Astrocyte (in vitro differentiated cells and primary cell): Measurements from ENCODE around the gene IARS2. TPM values are rescaled to one million over a fixed set of nuclear protein-coding genes. Genes with fewer than 3 reads are reported as not detected.

Experiments
- DNase-seq: peaks from one replicate; pipeline ENCODE4 v3.0.0-alpha.2; 2010; ENCODE audit warnings: low read depth
- FAIRE-seq: peaks from 2 replicates; lab custom pipeline; 2011; peaks lifted over from hg19 to GRCh38; lab: Jason Lieb, UNC
- H2AFZ ChIP-seq: 2 replicates; pipeline ENCODE4 v1.6.0; 2012; ENCODE audit warnings: low read depth, low read length, inconsistent platforms
- H3K27ac ChIP-seq: 2 replicates; pipeline ENCODE4 v1.5.1; 2011; ENCODE audit warnings: low read depth, low read length, inconsistent platforms
- H3K27me3 ChIP-seq: 2 replicates; pipeline ENCODE4 v1.6.0; 2011; ENCODE audit warnings: low read length, inconsistent platforms; ENCODE audit not compliant: insufficient read depth
- H3K36me3 ChIP-seq: 2 replicates; pipeline ENCODE4 v1.5.1; 2011; ENCODE audit warnings: low read length, inconsistent platforms; ENCODE audit not compliant: insufficient read depth
- H3K4me1 ChIP-seq: 2 replicates; pipeline ENCODE4 v1.5.1; 2011; ENCODE audit warnings: low read length, inconsistent platforms; ENCODE audit not compliant: insufficient read depth
- H3K4me2 ChIP-seq: 2 replicates; pipeline ENCODE4 v1.6.0; 2012; ENCODE audit warnings: low read length, inconsistent platforms
- H3K4me3 ChIP-seq: 2 replicates; pipeline ENCODE4 v1.5.1; 2011; ENCODE audit warnings: low read depth, mild to moderate bottlenecking, low read length, inconsistent platforms; ENCODE audit not compliant: insufficient read depth
- H3K79me2 ChIP-seq: 2 replicates; pipeline ENCODE4 v1.6.0; 2012; ENCODE audit warnings: mild to moderate bottlenecking, low read length, inconsistent platforms; ENCODE audit not compliant: insufficient read depth
- H3K9ac ChIP-seq: 2 replicates; pipeline ENCODE4 v1.6.0; 2012; ENCODE audit warnings: mild to moderate bottlenecking, low read length, inconsistent platforms
- H3K9me3 ChIP-seq: 2 replicates; pipeline ENCODE4 v1.5.1; 2012; ENCODE audit warnings: low read depth, mild to moderate bottlenecking, low read length, inconsistent platforms; ENCODE audit not compliant: insufficient read depth
- H4K20me1 ChIP-seq: 2 replicates; pipeline ENCODE4 v1.6.0; 2012; ENCODE audit warnings: low read length, inconsistent platforms; ENCODE audit not compliant: insufficient read depth
- H3K27ac Mint-ChIP-seq: one replicate; pipeline ENCODE4 v1.8.0; 2021; ENCODE audit warnings: mild to moderate bottlenecking, mixed read lengths; ENCODE audit not compliant: unreplicated experiment
- H3K27me3 Mint-ChIP-seq: one replicate; pipeline ENCODE4 v1.8.0; 2021; ENCODE audit warnings: low read depth, mixed read lengths; ENCODE audit not compliant: unreplicated experiment
- H3K36me3 Mint-ChIP-seq: one replicate; pipeline ENCODE4 v1.8.0; 2021; ENCODE audit warnings: low read depth, mixed read lengths; ENCODE audit not compliant: unreplicated experiment
- H3K4me1 Mint-ChIP-seq: one replicate; pipeline ENCODE4 v1.8.0; 2021; ENCODE audit warnings: low read depth, mixed read lengths; ENCODE audit not compliant: unreplicated experiment
- H3K4me3 Mint-ChIP-seq: one replicate; pipeline ENCODE4 v1.8.0; 2021; ENCODE audit warnings: mild to moderate bottlenecking, moderate library complexity, mixed read lengths; ENCODE audit not compliant: unreplicated experiment
- H3K9me3 Mint-ChIP-seq: one replicate; pipeline ENCODE4 v1.8.0; 2021; ENCODE audit warnings: mild to moderate bottlenecking, mixed read lengths; ENCODE audit not compliant: unreplicated experiment
- EZH2 ChIP-seq: IDR thresholded peaks from 2 replicates; pipeline ENCODE4 v1.6.1; 2012; ENCODE audit warnings: mild to moderate bottlenecking, low read length, inconsistent platforms; ENCODE audit not compliant: insufficient read depth
- total RNA-seq: library from RNA; stranded (reverse); gene quantifications from 2 replicates; pipeline ENCODE4 v1.2.1, GENCODE V29; 2021
- TF ChIP-seq, protein P1 (sequence below): IDR thresholded peaks from 2 replicates; pipeline ENCODE4 v1.5.1; 2011; ENCODE audit warnings: low read depth, mild to moderate bottlenecking, inconsistent platforms, low read length, moderate library complexity; ENCODE audit not compliant: insufficient read depth

Gene IARS2
- total RNA-seq, 1 donor from 2014 or later = 55.1 TPM

- no peak for TF ChIP-seq EZH2
- TF ChIP-seq, protein P1, sequence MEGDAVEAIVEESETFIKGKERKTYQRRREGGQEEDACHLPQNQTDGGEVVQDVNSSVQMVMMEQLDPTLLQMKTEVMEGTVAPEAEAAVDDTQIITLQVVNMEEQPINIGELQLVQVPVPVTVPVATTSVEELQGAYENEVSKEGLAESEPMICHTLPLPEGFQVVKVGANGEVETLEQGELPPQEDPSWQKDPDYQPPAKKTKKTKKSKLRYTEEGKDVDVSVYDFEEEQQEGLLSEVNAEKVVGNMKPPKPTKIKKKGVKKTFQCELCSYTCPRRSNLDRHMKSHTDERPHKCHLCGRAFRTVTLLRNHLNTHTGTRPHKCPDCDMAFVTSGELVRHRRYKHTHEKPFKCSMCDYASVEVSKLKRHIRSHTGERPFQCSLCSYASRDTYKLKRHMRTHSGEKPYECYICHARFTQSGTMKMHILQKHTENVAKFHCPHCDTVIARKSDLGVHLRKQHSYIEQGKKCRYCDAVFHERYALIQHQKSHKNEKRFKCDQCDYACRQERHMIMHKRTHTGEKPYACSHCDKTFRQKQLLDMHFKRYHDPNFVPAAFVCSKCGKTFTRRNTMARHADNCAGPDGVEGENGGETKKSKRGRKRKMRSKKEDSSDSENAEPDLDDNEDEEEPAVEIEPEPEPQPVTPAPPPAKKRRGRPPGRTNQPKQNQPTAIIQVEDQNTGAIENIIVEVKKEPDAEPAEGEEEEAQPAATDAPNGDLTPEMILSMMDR = no peak
- H3K4me1 Mint-ChIP-seq = peaks cover 9% of the 10 kb centered on the region
- FAIRE-seq (no peak), DNase-seq (no peak)
- H3K9ac ChIP-seq = no peak overlapping the region
- H3K36me3 ChIP-seq = peaks cover 40% of the 10 kb centered on the region
- no peaks in the 10 kb centered on the region for H3K9me3 Mint-ChIP-seq
- no peak overlapping the region for H3K27ac ChIP-seq
- no peak overlapping the region for H3K4me2 ChIP-seq
- H3K4me1 ChIP-seq = no peaks in the 10 kb centered on the region
- H4K20me1 ChIP-seq = no peaks in the 10 kb centered on the region
- no peak overlapping the region for H3K4me3 Mint-ChIP-seq
- H3K36me3 Mint-ChIP-seq = peaks cover 5% of the 10 kb centered on the region
- H3K27ac Mint-ChIP-seq = no peak overlapping the region
- H3K27me3 Mint-ChIP-seq = no peaks in the 10 kb centered on the region
- no peaks in the 10 kb centered on the region for H3K9me3 ChIP-seq
- no peak overlapping the region for H3K4me3 ChIP-seq
- no peaks in the 10 kb centered on the region for H3K27me3 ChIP-seq
- no peaks in the 10 kb centered on the region for H3K79me2 ChIP-seq
- H2AFZ ChIP-seq = no peak overlapping the region
Measured at GRCh38 chr1:220149742-220150141, 55.8 kb downstream of the IARS2 start.

- TF ChIP-seq EZH2 = no peak
- TF ChIP-seq, protein P1 = no peak
- Mint-ChIP-seq H3K4me1 (peaks cover 9% of the 10 kb centered on the region), H3K4me3 (no peak overlapping the region), H3K27me3 (no peaks in the 10 kb centered on the region), H3K36me3 (peaks cover 11% of the 10 kb centered on the region), H3K27ac (no peak overlapping the region), H3K9me3 (no peaks in the 10 kb centered on the region)
- H3K79me2 ChIP-seq = no peaks in the 10 kb centered on the region
- H3K27me3 ChIP-seq = no peaks in the 10 kb centered on the region
- no peak overlapping the region for H2AFZ ChIP-seq
- no peak overlapping the region for H3K27ac ChIP-seq
- FAIRE-seq (no peak), DNase-seq (peak; percentile 59)
- H3K36me3 ChIP-seq = peaks cover 47% of the 10 kb centered on the region
- no peak overlapping the region for H3K4me3 ChIP-seq
- no peak overlapping the region for H3K9ac ChIP-seq
- H3K4me1 ChIP-seq = no peaks in the 10 kb centered on the region
- H4K20me1 ChIP-seq = no peaks in the 10 kb centered on the region
- H3K4me2 ChIP-seq = no peak overlapping the region
- no peaks in the 10 kb centered on the region for H3K9me3 ChIP-seq
Measured at GRCh38 chr1:220151454-220151853, 57.5 kb downstream of the IARS2 start.

DNA sequence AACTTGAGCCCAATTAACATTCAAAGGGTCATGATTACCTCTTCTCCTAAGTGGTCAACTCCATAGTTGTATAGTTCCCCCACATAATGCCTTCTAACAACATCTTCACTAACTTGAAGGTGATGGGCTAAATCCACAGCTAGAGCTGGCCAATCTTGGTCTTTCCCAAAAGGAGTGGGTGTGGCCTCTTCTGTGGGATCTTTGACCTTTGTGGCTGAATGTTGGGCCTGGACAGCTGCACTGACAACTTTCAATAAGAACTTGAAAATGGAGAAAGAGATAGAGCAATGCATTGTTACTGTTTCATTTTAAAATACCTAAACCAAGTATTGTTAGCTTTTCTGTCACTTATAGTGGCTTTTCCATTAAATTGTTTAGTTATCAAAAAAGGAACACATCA is 59.2 kb downstream of the IARS2 start:
- Histone ChIP-seq H3K27ac (no peak overlapping the region), H3K9ac (no peak overlapping the region), H3K36me3 (peaks cover 53% of the 10 kb centered on the region), H4K20me1 (no peaks in the 10 kb centered on the region), H3K79me2 (no peaks in the 10 kb centered on the region), H3K27me3 (no peaks in the 10 kb centered on the region), H3K4me2 (no peak overlapping the region), H3K4me1 (no peaks in the 10 kb centered on the region), H2AFZ (no peak overlapping the region), H3K4me3 (no peak overlapping the region), H3K9me3 (no peaks in the 10 kb centered on the region)
- no peak for TF ChIP-seq EZH2
- TF ChIP-seq, protein P1 = no peak
- DNase-seq = no peak
- Mint-ChIP-seq H3K4me1 (peaks cover 9% of the 10 kb centered on the region), H3K27me3 (no peaks in the 10 kb centered on the region), H3K27ac (no peak overlapping the region), H3K4me3 (no peak overlapping the region), H3K9me3 (no peaks in the 10 kb centered on the region), H3K36me3 (peaks cover 17% of the 10 kb centered on the region)
- no peak for FAIRE-seq
